Duodenal mucosa (tissue), 2 donors: Measurements from ENCODE around the gene MFRP.
"Not testable (repeated sequence)": the region's sequence is repeated elsewhere in the genome, so short reads cannot be mapped to it uniquely, and the experiment has no call there.

Experiments
- H3K27ac ChIP-seq: one replicate; pipeline ENCODE4 v1.7.0; 2013; ENCODE audit warnings: low read depth, low read length
- H3K27me3 ChIP-seq, 2 donors: one replicate each; pipeline ENCODE4 v1.7.0; 2013; ENCODE audit warnings: low read length in 2 of 2, control low read depth in 1 of 2; ENCODE audit not compliant: insufficient read depth in 2 of 2, control insufficient read depth in 1 of 2
- H3K36me3 ChIP-seq, 2 donors: one replicate each; pipeline ENCODE4 v1.7.0; 2013; ENCODE audit warnings: low read length in 2 of 2, control low read depth in 1 of 2; ENCODE audit not compliant: insufficient read depth in 2 of 2, control insufficient read depth in 1 of 2
- H3K4me1 ChIP-seq, 2 donors: one replicate each; pipeline ENCODE4 v1.7.0; 2013; ENCODE audit warnings: low read length in 2 of 2, control low read depth in 1 of 2; ENCODE audit not compliant: insufficient read depth in 2 of 2, control insufficient read depth in 1 of 2
- H3K4me3 ChIP-seq, 2 donors: one replicate each; pipeline ENCODE4 v1.7.0; 2013; ENCODE audit warnings: low read length in 2 of 2, low read depth in 1 of 2
- H3K9ac ChIP-seq, 2 donors: one replicate each; pipeline ENCODE4 v1.7.0; 2013; ENCODE audit warnings: low read length in 2 of 2, low read depth in 1 of 2
- H3K9me3 ChIP-seq, 2 donors: one replicate each; pipeline ENCODE4 v1.7.0; 2013; ENCODE audit warnings: low read length in 2 of 2, control low read depth in 1 of 2; ENCODE audit not compliant: control insufficient read depth in 1 of 2

MFRP gene

DNA sequence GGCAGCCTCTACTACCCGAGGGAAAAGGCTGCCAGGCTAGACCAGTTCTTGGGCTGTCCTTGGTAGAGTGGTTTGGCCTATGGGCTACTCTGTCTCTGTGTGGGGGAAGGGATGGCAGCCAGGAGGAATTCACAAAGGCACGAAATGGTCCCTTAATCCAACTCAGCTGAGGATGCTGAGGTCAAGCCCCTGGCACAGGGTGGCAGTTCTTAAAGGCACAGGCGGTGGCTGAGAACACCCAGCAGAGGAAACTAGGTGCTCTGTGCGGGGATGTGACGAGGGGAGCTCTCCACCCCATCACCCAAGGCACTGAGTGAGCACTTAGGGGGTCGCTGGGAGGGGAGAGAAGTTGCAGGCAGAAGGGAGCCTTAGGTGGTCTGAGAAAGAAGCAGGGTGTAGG, at the start of gene MFRP:
Gene MFRP (minus strand): TSS at position 101 of the 400 bp plus-strand sequence. CDS start 192 bp downstream, outside the sequence.
- no peaks in the 10 kb centered on the region for H3K36me3 ChIP-seq
- no peak within 1 kb of the TSS for H3K27ac ChIP-seq
- no peak within 1 kb of the TSS for H3K4me3 ChIP-seq
- no peak within 1 kb of the TSS for H3K9ac ChIP-seq
- peaks cover 0 to 6% of the 10 kb centered on the region in 2 donors for H3K27me3 ChIP-seq
- H3K9me3 ChIP-seq = no peaks in the 10 kb centered on the region
- H3K4me1 ChIP-seq = peaks cover 0 to under 1% of the 10 kb centered on the region in 2 donors

GRCh38 chr11:119391275-119391674, 44.8 kb upstream of the MFRP start:
- H3K4me3 ChIP-seq = no peak overlapping the region
- no peak overlapping the region for H3K9ac ChIP-seq
- no peaks in the 10 kb centered on the region for H3K27me3 ChIP-seq
- no peak overlapping the region for H3K27ac ChIP-seq
- no peaks in the 10 kb centered on the region for H3K4me1 ChIP-seq
- no peaks in the 10 kb centered on the region for H3K36me3 ChIP-seq
- H3K9me3 ChIP-seq = no peaks in the 10 kb centered on the region

GRCh38 chr11:119389611-119390254, 43.2 kb upstream of the MFRP start:
- no peak overlapping the region for H3K4me3 ChIP-seq
- H3K9ac ChIP-seq = no peak overlapping the region
- H3K27ac ChIP-seq = no peak overlapping the region
- no peaks in the 10 kb centered on the region for H3K27me3 ChIP-seq
- H3K9me3 ChIP-seq = no peaks in the 10 kb centered on the region
- no peaks in the 10 kb centered on the region for H3K4me1 ChIP-seq
- no peaks in the 10 kb centered on the region for H3K36me3 ChIP-seq

- H3K36me3 ChIP-seq = no peaks in the 10 kb centered on the region
- no peak overlapping the region for H3K4me3 ChIP-seq
- no peak overlapping the region for H3K9ac ChIP-seq
- no peaks in the 10 kb centered on the region for H3K9me3 ChIP-seq
- no peak overlapping the region for H3K27ac ChIP-seq
- H3K4me1 ChIP-seq = no peaks in the 10 kb centered on the region
- H3K27me3 ChIP-seq = no peaks in the 10 kb centered on the region
These were observed 41.6 kb upstream of the MFRP start for GRCh38 chr11:119388103-119388502.

DNA sequence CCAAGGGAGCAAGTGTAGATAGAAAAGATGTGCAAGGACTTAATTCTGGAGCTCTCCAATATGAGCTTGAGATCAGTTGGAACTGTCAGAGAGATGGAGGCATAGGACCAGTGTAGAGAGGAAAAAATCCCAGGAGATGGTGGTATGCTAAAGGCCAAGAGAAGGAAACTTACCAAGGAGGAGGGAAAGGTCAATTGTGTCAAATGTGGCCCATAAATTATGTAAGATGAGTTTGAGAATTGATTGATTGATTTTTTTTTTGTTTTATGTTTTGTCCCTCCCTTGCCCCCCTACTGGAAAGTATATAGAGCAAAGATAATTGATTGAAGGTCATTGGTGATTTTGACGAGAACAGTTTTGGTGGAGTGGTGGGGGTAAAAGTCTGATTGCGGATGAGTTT, 37.8 kb upstream of the MFRP start:
- Histone ChIP-seq H3K36me3 (no peaks in the 10 kb centered on the region), H3K9ac (no peak overlapping the region), H3K27me3 (peaks cover 0 to 6% of the 10 kb centered on the region in 2 donors), H3K4me3 (no peak overlapping the region), H3K4me1 (peaks cover 15 to 16% of the 10 kb centered on the region in 2 donors), H3K27ac (no peak overlapping the region), H3K9me3 (no peaks in the 10 kb centered on the region)

DNA sequence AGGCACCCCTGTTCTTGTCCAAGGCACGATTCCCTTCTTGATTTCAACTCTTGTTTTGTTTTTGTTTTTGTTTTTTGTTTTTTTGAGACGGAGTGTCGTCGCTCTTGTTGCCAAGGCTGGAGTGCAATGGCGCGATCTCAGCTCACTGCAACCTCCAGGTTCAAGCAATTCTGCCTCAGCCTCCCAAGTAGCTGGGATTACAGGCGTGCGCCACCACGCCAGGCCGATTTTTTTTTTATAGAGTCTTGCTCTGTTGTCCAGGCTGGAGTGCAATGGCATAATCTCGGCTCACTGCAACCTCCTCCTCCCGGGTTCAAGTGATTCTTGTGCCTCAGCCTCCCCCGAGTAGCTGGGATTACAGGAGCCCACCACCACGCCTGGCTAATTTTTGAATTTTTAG, 36.0 kb upstream of the MFRP start:
- H3K9me3 ChIP-seq, H3K27ac ChIP-seq, H3K4me3 ChIP-seq, H3K36me3 ChIP-seq, H3K9ac ChIP-seq, H3K27me3 ChIP-seq: not testable (repeated sequence)
- H3K4me1 ChIP-seq = peaks cover 15 to 16% of the 10 kb centered on the region in 2 donors

GRCh38 chr11:119382101-119382500, 35.6 kb upstream of the MFRP start:
- Histone ChIP-seq H3K27me3 (peaks cover 0 to 6% of the 10 kb centered on the region in 2 donors), H3K9me3 (no peaks in the 10 kb centered on the region), H3K27ac (no peak overlapping the region), H3K9ac (peak overlapping the region in 1 of 2 donors; percentile 20), H3K4me3 (peak overlapping the region; percentile 79 to 81), H3K36me3 (no peaks in the 10 kb centered on the region), H3K4me1 (peaks cover 15 to 16% of the 10 kb centered on the region in 2 donors)

DNA sequence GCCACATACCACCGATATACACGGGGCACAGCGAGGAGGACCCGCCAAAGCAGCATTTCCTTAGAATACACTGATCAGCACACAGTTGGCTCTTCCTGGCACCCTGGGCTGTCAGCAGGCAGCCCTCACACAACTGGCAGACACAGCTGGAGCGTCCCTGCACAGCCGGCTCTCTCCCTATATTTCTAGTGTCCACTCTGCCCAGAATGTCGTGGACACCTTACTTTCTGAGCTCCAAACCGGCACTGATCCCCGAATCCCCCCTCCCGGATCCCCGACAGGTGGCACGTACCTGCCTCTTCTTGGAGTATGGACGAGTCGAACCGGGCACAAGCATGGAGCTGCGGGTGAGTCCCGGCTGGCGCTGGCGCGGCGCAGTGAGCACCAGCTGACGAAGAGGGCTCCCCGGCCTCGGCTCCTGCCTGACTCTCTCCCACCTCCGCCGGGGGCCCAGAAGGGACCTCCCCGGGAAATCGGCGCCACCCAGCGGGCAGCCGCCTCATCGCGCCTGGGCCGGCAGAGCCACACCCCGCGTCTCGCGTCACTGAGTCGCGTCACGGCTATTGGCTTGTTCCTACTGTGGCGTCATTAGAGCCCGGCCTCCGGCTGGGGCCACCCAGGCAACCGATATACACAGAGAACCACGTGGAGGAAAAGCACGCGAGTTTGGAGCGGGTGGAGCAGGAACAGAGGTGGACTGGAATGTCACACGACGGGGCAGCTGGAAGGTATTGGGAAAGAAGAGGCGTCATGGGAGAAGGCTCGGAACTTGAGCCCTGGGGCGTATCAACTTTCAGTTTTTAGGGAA, 34.9 kb upstream of the MFRP start, which contains the start of gene USP2:
Gene USP2 (minus strand): TSS at position 510 of the 808 bp plus-strand sequence. CDS start 8,210 bp downstream, outside the sequence.
- H3K27ac ChIP-seq = no peak within 1 kb of the TSS
- H3K27me3 ChIP-seq = peaks cover 0 to 6% of the 10 kb centered on the region in 2 donors
- peaks cover 15 to 16% of the 10 kb centered on the region in 2 donors for H3K4me1 ChIP-seq
- H3K36me3 ChIP-seq = no peaks in the 10 kb centered on the region
- H3K4me3 ChIP-seq = peak within 1 kb of the TSS; percentile 79 to 81
- peak within 1 kb of the TSS; percentile 55 for H3K9ac ChIP-seq
- no peaks in the 10 kb centered on the region for H3K9me3 ChIP-seq

GRCh38 chr11:119380827-119381180, 34.3 kb upstream of the MFRP start:
- H3K27ac ChIP-seq = no peak overlapping the region
- H3K4me3 ChIP-seq = peak overlapping the region; percentile 79 to 81
- H3K4me1 ChIP-seq = peaks cover 15 to 16% of the 10 kb centered on the region in 2 donors
- H3K9ac ChIP-seq = peak overlapping the region; percentile 55
- H3K9me3 ChIP-seq = no peaks in the 10 kb centered on the region
- H3K27me3 ChIP-seq = peaks cover 0 to 6% of the 10 kb centered on the region in 2 donors
- H3K36me3 ChIP-seq = no peaks in the 10 kb centered on the region

- no peak overlapping the region for H3K4me3 ChIP-seq
- peaks cover 15 to 16% of the 10 kb centered on the region in 2 donors for H3K4me1 ChIP-seq
These were observed 33.8 kb upstream of the MFRP start for GRCh38 chr11:119380160-119380826.

More at GRCh38 chr11:119380160-119380826, 33.8 kb upstream of the MFRP start:
- Histone ChIP-seq H3K9ac (no peak overlapping the region), H3K9me3 (no peaks in the 10 kb centered on the region), H3K36me3 (no peaks in the 10 kb centered on the region), H3K27me3 (peaks cover 0 to 6% of the 10 kb centered on the region in 2 donors), H3K27ac (no peak overlapping the region)
